H1 (cell line): ENCODE data around the gene FOXJ2. TPM values are rescaled to one million over a fixed set of nuclear protein-coding genes. Genes with fewer than 3 reads are reported as not detected.
A peak's percentile ranks its signal among the peaks of the same experiment; 100 is the strongest.

ENCODE experiments used
- CTCF ChIA-PET: fragments of 300-600 bp; sonication (Branson Sonifier 250); formaldehyde crosslinking; loops from one replicate; lab custom pipeline; 2021; ENCODE audit not compliant: partially characterized antibody; lab: Charles Lee
- POLR2A ChIA-PET: fragments of 300-600 bp; sonication (Branson Sonifier 250); formaldehyde crosslinking; loops from one replicate; lab custom pipeline; 2021; ENCODE audit warnings: inconsistent platforms; ENCODE audit not compliant: partially characterized antibody; lab: Charles Lee
- DNase-seq, 2 experiments: peaks; one replicate each; pipeline versions ENCODE4 v3.0.0 to v3.0.0-alpha.2; 2010 to 2022; ENCODE audit warnings: low spot score in 2 of 2, low read depth in 1 of 2, mixed read lengths in 1 of 2
- FAIRE-seq: peaks from 2 replicates; lab custom pipeline; 2011; peaks lifted over from hg19 to GRCh38; lab: Jason Lieb, UNC
- H2AFZ ChIP-seq: 2 replicates; pipeline ENCODE4 v1.8.1; 2012; ENCODE audit warnings: low read length, inconsistent platforms
- H2AK5ac ChIP-seq: 2 replicates; pipeline ENCODE4 v1.6.1; 2013; ENCODE audit warnings: low read depth, low read length
- H2BK120ac ChIP-seq: replicated peaks from 2 replicates; pipeline ENCODE3; 2013; ENCODE audit warnings: low read depth, low read length, inconsistent platforms
- H2BK12ac ChIP-seq: 2 replicates; pipeline ENCODE4 v1.6.1; 2013; ENCODE audit warnings: low read depth, low read length
- H2BK15ac ChIP-seq: 2 replicates; pipeline ENCODE4 v1.6.1; 2013; ENCODE audit warnings: low read length
- H2BK20ac ChIP-seq: 2 replicates; pipeline ENCODE4 v1.6.1; 2013; ENCODE audit warnings: low read length
- H2BK5ac ChIP-seq: 2 replicates; pipeline ENCODE4 v1.6.1; 2013; ENCODE audit warnings: low read depth, low read length
- H3K14ac ChIP-seq: 2 replicates; pipeline ENCODE4 v1.6.1; 2013; ENCODE audit warnings: inconsistent platforms; ENCODE audit not compliant: insufficient read length
- H3K18ac ChIP-seq: 2 replicates; pipeline ENCODE4 v1.6.1; 2013; ENCODE audit warnings: low read length; ENCODE audit errors: extremely low read depth
- H3K23ac ChIP-seq: 2 replicates; pipeline ENCODE4 v1.6.1; 2013; ENCODE audit warnings: inconsistent platforms; ENCODE audit not compliant: insufficient read length
- H3K23me2 ChIP-seq: 2 replicates; pipeline ENCODE4 v1.6.1; 2013; ENCODE audit warnings: low read depth, low read length
- H3K27ac ChIP-seq: 2 replicates; pipeline ENCODE4 v1.6.1; 2011; ENCODE audit warnings: low read depth, low read length, inconsistent platforms
- H3K27me3 ChIP-seq, 4 experiments: replicated peaks in 1 of 4; 1 replicate in 1 of 4; 2 replicates in 3 of 4; pipeline versions ENCODE4 v1.6.1 to v1.8.1; 2011 to 2013; ENCODE audit warnings: low read length in 3 of 4, mild to moderate bottlenecking in 3 of 4, inconsistent platforms in 2 of 4, mixed read lengths in 2 of 4, moderate library complexity in 1 of 4; ENCODE audit not compliant: control insufficient read depth in 3 of 4, insufficient read depth in 3 of 4; ENCODE audit errors: extremely low read depth in 1 of 4
- H3K36me3 ChIP-seq, 4 experiments: 2 replicates each; pipeline versions ENCODE4 v1.6.1 to v1.8.1; 2011 to 2013; ENCODE audit warnings: mild to moderate bottlenecking in 4 of 4, low read length in 3 of 4, moderate library complexity in 2 of 4, control low read depth in 1 of 4, inconsistent platforms in 1 of 4; ENCODE audit not compliant: insufficient read depth in 4 of 4, control insufficient read depth in 2 of 4
- H3K4ac ChIP-seq: replicated peaks from 2 replicates; pipeline ENCODE3; 2013; ENCODE audit warnings: low read length, low read depth, mixed read lengths, inconsistent platforms; ENCODE audit not compliant: insufficient read length
- H3K4me1 ChIP-seq, 4 experiments: replicated peaks in 1 of 4; 1 replicate in 1 of 4; 2 replicates in 3 of 4; pipeline versions ENCODE4 v1.6.1 to v1.8.1; 2011 to 2013; ENCODE audit warnings: low read length in 3 of 4, inconsistent platforms in 2 of 4, mixed read lengths in 1 of 4; ENCODE audit not compliant: insufficient read depth in 4 of 4, control insufficient read depth in 3 of 4
- H3K4me2 ChIP-seq, 2 experiments: 2 replicates each; pipeline versions ENCODE4 v1.6.1 to v1.8.1; 2011 to 2013; ENCODE audit warnings: low read depth in 2 of 2, low read length in 2 of 2, control low read depth in 1 of 2, inconsistent platforms in 1 of 2, mild to moderate bottlenecking in 1 of 2; ENCODE audit not compliant: insufficient read depth in 1 of 2
- H3K4me3 ChIP-seq, 4 experiments: fragments of 200-600, 300-600 bp in 1 of 4; sonication (generic), shearing (Covaris generic), sonication (Bioruptor Twin) in 1 of 4; 2 replicates each; pipeline versions ENCODE4 v1.5.1 to v1.8.1; 2011 to 2016; ENCODE audit warnings: low read length in 4 of 4, low read depth in 3 of 4, control low read depth in 2 of 4, inconsistent platforms in 2 of 4, mild to moderate bottlenecking in 2 of 4, mixed read lengths in 1 of 4, moderate library complexity in 1 of 4; ENCODE audit not compliant: insufficient read depth in 2 of 4; ENCODE audit errors: extremely low read depth in 1 of 4
- H3K56ac ChIP-seq: replicated peaks from 2 replicates; pipeline ENCODE3; 2013; ENCODE audit warnings: low read depth, mild to moderate bottlenecking, mixed read lengths, low read length, inconsistent platforms; ENCODE audit not compliant: insufficient read length
- H3K79me1 ChIP-seq: 2 replicates; pipeline ENCODE4 v1.6.1; 2013; ENCODE audit warnings: low read depth, low read length, control low read depth
- H3K79me2 ChIP-seq, 2 experiments: 2 replicates each; pipeline versions ENCODE4 v1.6.1 to v1.8.1; 2012 to 2013; ENCODE audit warnings: low read length in 2 of 2, mild to moderate bottlenecking in 2 of 2, inconsistent platforms in 1 of 2; ENCODE audit not compliant: insufficient read depth in 2 of 2, control insufficient read depth in 1 of 2
- H3K9ac ChIP-seq, 4 experiments: replicated peaks in 1 of 4; 1 replicate in 1 of 4; 2 replicates in 3 of 4; pipeline versions ENCODE4 v1.6.1 to v1.8.1; 2011 to 2013; ENCODE audit warnings: low read depth in 3 of 4, low read length in 3 of 4, control low read depth in 2 of 4, mild to moderate bottlenecking in 2 of 4, moderate library complexity in 2 of 4, inconsistent platforms in 1 of 4; ENCODE audit errors: extremely low read depth in 1 of 4
- H3K9me3 ChIP-seq, 2 experiments: 2 replicates each; pipeline versions ENCODE4 v1.6.1 to v1.8.1; 2012 to 2013; ENCODE audit warnings: mild to moderate bottlenecking in 2 of 2, moderate library complexity in 2 of 2, control low read depth in 1 of 2, inconsistent platforms in 1 of 2, low read depth in 1 of 2, low read length in 1 of 2, mixed read lengths in 1 of 2; ENCODE audit not compliant: insufficient read depth in 2 of 2
- H4K20me1 ChIP-seq, 2 experiments: replicated peaks in 1 of 2; 2 replicates each; pipeline versions ENCODE3 to v1.8.1; 2011 to 2013; ENCODE audit warnings: inconsistent platforms in 2 of 2, low read length in 2 of 2, mild to moderate bottlenecking in 1 of 2; ENCODE audit not compliant: insufficient read depth in 2 of 2, control insufficient read depth in 1 of 2
- H4K5ac ChIP-seq: 2 replicates; pipeline ENCODE4 v1.6.1; 2013; ENCODE audit warnings: low read length, low read depth, mixed read lengths, inconsistent platforms; ENCODE audit not compliant: insufficient read length
- H4K8ac ChIP-seq: 2 replicates; pipeline ENCODE4 v1.8.0; 2013; ENCODE audit warnings: mild to moderate bottlenecking, moderate library complexity, low read length, inconsistent platforms; ENCODE audit not compliant: insufficient read depth; ENCODE audit errors: extremely low read depth
- H4K91ac ChIP-seq: replicated peaks from 2 replicates; pipeline ENCODE3; 2013; ENCODE audit warnings: low read length, mixed read lengths, inconsistent platforms; ENCODE audit not compliant: insufficient read length
- ATF2 ChIP-seq: IDR thresholded peaks from 2 replicates; pipeline ENCODE4 v1.6.1; 2012; ENCODE audit warnings: low read length, inconsistent platforms
- ATF3 ChIP-seq: IDR thresholded peaks from 2 replicates; pipeline ENCODE4 v1.6.1; 2011; ENCODE audit warnings: low read depth, mild to moderate bottlenecking, low read length; ENCODE audit not compliant: insufficient read depth
- CBX8 ChIP-seq: fragments of 300-800, 300-1000 bp; sonication (generic); IDR thresholded peaks from 2 replicates; pipeline ENCODE4 v1.7.1; 2016; ENCODE audit warnings: low read depth, low read length, borderline replicate concordance
- HDAC2 ChIP-seq, 2 experiments: fragments of 300-600 bp in 1 of 2; sonication (generic) in 1 of 2; IDR thresholded peaks; 2 replicates each; pipeline ENCODE4 v1.6.1; 2011 to 2012; ENCODE audit warnings: low read depth in 2 of 2, low read length in 2 of 2, mild to moderate bottlenecking in 2 of 2, moderate library complexity in 2 of 2, borderline replicate concordance in 1 of 2, inconsistent platforms in 1 of 2
- JUN ChIP-seq: IDR thresholded peaks from 2 replicates; pipeline ENCODE4 v1.6.1; 2011; ENCODE audit warnings: low read depth, mild to moderate bottlenecking, improper control_type of control experiment, low read length
- KDM4A ChIP-seq: IDR thresholded peaks from one replicate; pipeline ENCODE4 v1.7.1; 2012; ENCODE audit warnings: low read depth, mild to moderate bottlenecking, moderate library complexity, low read length, inconsistent platforms; ENCODE audit not compliant: severe bottlenecking
- PHF8 ChIP-seq: fragments of 200-600 bp; sonication (generic); conservative IDR thresholded peaks from 2 replicates; pipeline ENCODE4 v1.7.1; 2012; ENCODE audit warnings: low read depth, mild to moderate bottlenecking, inconsistent platforms, low read length, moderate library complexity
- RAD21 ChIP-seq, 2 experiments: IDR thresholded peaks in 1 of 2; conservative IDR thresholded peaks in 1 of 2; 2 replicates each; pipeline ENCODE4 v1.6.1; 2011; ENCODE audit warnings: low read depth in 2 of 2, low read length in 2 of 2, improper control_type of control experiment in 1 of 2, inconsistent platforms in 1 of 2, mild to moderate bottlenecking in 1 of 2, moderate library complexity in 1 of 2
- SIRT6 ChIP-seq: IDR thresholded peaks from one replicate; pipeline ENCODE4 v1.7.1; 2012; ENCODE audit warnings: low read length, inconsistent platforms
- TCF12 ChIP-seq: IDR thresholded peaks from 2 replicates; pipeline ENCODE4 v1.6.1; 2011; ENCODE audit warnings: low read depth, mild to moderate bottlenecking, low read length
- WGBS, 2 experiments: shearing (Covaris generic) in 1 of 2; methylation state at CpG; one replicate each; pipeline versions ENCODE4 v1.1.6 to v1.1.7; 2013 to 2015; ENCODE audit warnings: low lambda C conversion rate in 2 of 2, mixed read lengths in 2 of 2, inconsistent platforms in 1 of 2, low coverage in 1 of 2, missing lambda C conversion rate in 1 of 2; ENCODE audit not compliant: insufficient replicate concordance in 2 of 2, insufficient coverage in 1 of 2, insufficient read length in 1 of 2; ENCODE audit errors: extremely low coverage in 1 of 2, missing lambda C conversion rate in 1 of 2; 5-methylcytosine and 5-hydroxymethylcytosine counted together
- polyA plus RNA-seq, 7 experiments: library from polyadenylated mRNA; depleted of rRNA in 3 of 7; stranded (reverse) in 5 of 7; unstranded in 2 of 7; fragments of >200 nt in 5 of 7; fragments of 200-250 nt in 2 of 7; gene quantifications; 1 replicate in 5 of 7; 2 replicates in 1 of 7; 4 replicates in 1 of 7; pipeline versions ENCODE4 v1.2.1 to v1.2.3, GENCODE V29; 2011 to 2013; ENCODE audit warnings: missing spikeins in 2 of 7, mixed read lengths in 2 of 7
- total RNA-seq: library from RNA; stranded (reverse); fragmentation: NEBNext Ultra II Directional; extraction: Animal tissue kit (Norgen Biotek cat#: 25700); gene quantifications from 2 replicates; pipeline ENCODE4 v1.2.1, GENCODE V29; 2021

The FOXJ2 gene
- total and polyA plus RNA-seq, 2 of the 8 experiments (the other 6 are each of a cell fraction or from before 2014, with no cell fraction given) = 4.2 to 9.3 TPM

GRCh38 chr12:7989827-7990491, 42.6 kb upstream of the FOXJ2 start:
- no peaks in the 10 kb centered on the region for H3K79me1 ChIP-seq
- 75% methylated on average over 6 of the region's 6 CpGs; no CpG with 5 or more reads in 1 of the 2 experiments for WGBS, 2 experiments
- CTCF ChIA-PET = interaction anchor here (0.7 to 2.4 kb wide), 3 partner anchors 55 to 828 kb away, joined by 3 to 12 read pairs (median 3); no protein-coding TSS in a partner anchor
- H3K23ac ChIP-seq = no peak overlapping the region
- H3K56ac ChIP-seq = no peak overlapping the region
- H3K4me2 ChIP-seq = no peak overlapping the region
- POLR2A ChIA-PET = no interaction called here
- H2BK12ac ChIP-seq = no peak overlapping the region
- H3K79me2 ChIP-seq = no peaks in the 10 kb centered on the region
- H3K27ac ChIP-seq = no peak overlapping the region
- H4K8ac ChIP-seq = no peak overlapping the region
- no peaks in the 10 kb centered on the region for H3K36me3 ChIP-seq
- FAIRE-seq = no peak
- no peaks in the 10 kb centered on the region for H4K20me1 ChIP-seq
- H3K9me3 ChIP-seq = no peaks in the 10 kb centered on the region
- H3K14ac ChIP-seq = peak overlapping the region; percentile 35
- no peak overlapping the region for H2BK120ac ChIP-seq
- peaks cover 0 to 6% (median 2%) of the 10 kb centered on the region in 4 experiments; a peak in 5 of 7 replicates for H3K4me1 ChIP-seq
- no peak for DNase-seq
- no peak overlapping the region for H2BK5ac ChIP-seq
- H2AK5ac ChIP-seq = no peak overlapping the region; the same call in 1 of the 2 replicates
- H2BK15ac ChIP-seq = no peak overlapping the region
- no peaks in the 10 kb centered on the region for H3K27me3 ChIP-seq
- no peaks in the 10 kb centered on the region for H3K23me2 ChIP-seq
- H2BK20ac ChIP-seq = no peak overlapping the region
- no peak overlapping the region for H2AFZ ChIP-seq
- no peak overlapping the region for H3K9ac ChIP-seq
- no peak overlapping the region for H3K18ac ChIP-seq
- H3K4ac ChIP-seq = no peak overlapping the region
- no peak overlapping the region for H3K4me3 ChIP-seq
- H4K5ac ChIP-seq = no peak overlapping the region
- no peak overlapping the region for H4K91ac ChIP-seq
- TF ChIP-seq RAD21 (IDR thresholded peaks at IDR 0.05 in 1 of 2, conservative IDR thresholded peaks at IDR 0.05 in 1 of 2; ENCODE audit: low read depth in 2 of 2, low read length in 2 of 2) (no peak), CBX8 (no peak), PHF8 (no peak), TCF12 (no peak), ATF2 (no peak), ATF3 (no peak), KDM4A (no peak), HDAC2 (IDR thresholded peaks at IDR 0.05; ENCODE audit: borderline replicate concordance in 1 of 2, low read depth in 2 of 2, low read length in 2 of 2) (no peak), SIRT6 (no peak), JUN (no peak)
